K562 (cell line): ENCODE measurements around the gene JAG2. TPM values are rescaled to one million over a fixed set of nuclear protein-coding genes. Genes with fewer than 3 reads are reported as not detected.

ENCODE experiments used
- ATAC-seq: fragments of 200-7000 bp; cut with Tn5 transposase; 3 replicates; pipeline ENCODE4 v1.9.1; 2020; ENCODE audit warnings: moderate library complexity
- BruUV-seq: library from RNA; stranded (reverse); fragments of 400-500 nt; replicated peaks from 2 replicates; lab custom pipeline; 2021; lab: Mats Ljungman, UMichigan
- CTCF ChIA-PET: fragments of 300-600 bp; formaldehyde crosslinking; extraction: SDS; loops from one replicate; lab custom pipeline; 2021; ENCODE audit warnings: low intra/inter-chr PET ratio; lab: Yijun Ruan, JAX
- POLR2A ChIA-PET: fragments of 300-600, 350-650 bp; sonication (Branson Sonifier 250); formaldehyde crosslinking; extraction: SDS; loops from one replicate; lab custom pipeline; 2021; ENCODE audit warnings: antibody characterized with exemption, inconsistent platforms; lab: Yijun Ruan, JAX
- DNase-seq, 4 experiments: peaks; one replicate each; pipeline versions ENCODE4 v3.0.0 to v3.0.0-alpha.2; 2011 to 2018; ENCODE audit warnings: low spot score in 3 of 4, mixed read lengths in 3 of 4; ENCODE audit errors: extremely low read depth in 1 of 4
- FAIRE-seq: peaks from 2 replicates; lab custom pipeline; 2011; peaks lifted over from hg19 to GRCh38; lab: Jason Lieb, UNC
- H2AFZ ChIP-seq: 2 replicates; pipeline ENCODE4 v1.6.0; 2011; ENCODE audit warnings: low read depth, low read length, control low read depth, inconsistent platforms
- H3K27ac ChIP-seq: fragments of 200-600 bp; 3 replicates; pipeline ENCODE4 v1.8.0; 2011; ENCODE audit warnings: low read depth, mild to moderate bottlenecking, control low read depth, inconsistent platforms, low read length, moderate library complexity, mixed read lengths; ENCODE audit errors: extremely low read depth
- H3K27me3 ChIP-seq, 2 experiments: fragments of 300-600 bp in 1 of 2; 2 replicates in 1 of 2; 3 replicates in 1 of 2; pipeline versions ENCODE4 v1.6.0 to v1.8.0; 2011; ENCODE audit warnings: inconsistent platforms in 2 of 2, low read length in 2 of 2, mild to moderate bottlenecking in 1 of 2, mixed read lengths in 1 of 2, moderate library complexity in 1 of 2; ENCODE audit not compliant: control insufficient read depth in 2 of 2, insufficient read depth in 2 of 2
- H3K36me3 ChIP-seq: fragments of 300-600 bp; 3 replicates; pipeline ENCODE4 v1.8.0; 2011; ENCODE audit warnings: mild to moderate bottlenecking, low read length, inconsistent platforms; ENCODE audit not compliant: control insufficient read depth, insufficient read depth
- H3K4me1 ChIP-seq, 2 experiments: fragments of 200-600 bp in 1 of 2; replicated peaks in 1 of 2; 2 replicates in 1 of 2; 3 replicates in 1 of 2; pipeline versions ENCODE4 v1.5.1 to v1.8.0; 2011; ENCODE audit warnings: inconsistent platforms in 2 of 2, low read length in 2 of 2, mild to moderate bottlenecking in 1 of 2, mixed read lengths in 1 of 2, moderate library complexity in 1 of 2; ENCODE audit not compliant: control insufficient read depth in 2 of 2, insufficient read depth in 2 of 2
- H3K4me2 ChIP-seq: 2 replicates; pipeline ENCODE4 v1.6.1; 2011; ENCODE audit warnings: low read length, control low read depth, inconsistent platforms, mixed read lengths; ENCODE audit not compliant: insufficient read depth
- H3K4me3 ChIP-seq: fragments of 200-600 bp; sonication (generic), shearing (Covaris generic); 2 replicates; pipeline ENCODE4 v1.5.1; 2016; ENCODE audit warnings: control low read depth, inconsistent platforms
- H3K79me2 ChIP-seq: fragments of 200-600 bp; 3 replicates; pipeline ENCODE4 v1.8.0; 2011; ENCODE audit warnings: low read length, inconsistent platforms; ENCODE audit not compliant: control insufficient read depth, insufficient read depth
- H3K9ac ChIP-seq, 2 experiments: 2 replicates each; pipeline versions ENCODE4 v1.6.0 to v1.6.1; 2011; ENCODE audit warnings: low read depth in 2 of 2, low read length in 2 of 2, control low read depth in 1 of 2, inconsistent platforms in 1 of 2, mild to moderate bottlenecking in 1 of 2, mixed read lengths in 1 of 2; ENCODE audit not compliant: insufficient read depth in 1 of 2
- H3K9me1 ChIP-seq: one replicate; pipeline ENCODE4 v1.6.0; 2011; ENCODE audit warnings: inconsistent platforms, mild to moderate bottlenecking, low read length, moderate library complexity; ENCODE audit not compliant: control insufficient read depth, insufficient read depth
- H3K9me3 ChIP-seq: replicated peaks from 2 replicates; pipeline ENCODE4 v1.5.1; 2011; ENCODE audit warnings: low read depth, low read length, inconsistent platforms; ENCODE audit not compliant: control insufficient read depth, insufficient read depth
- H4K20me1 ChIP-seq: replicated peaks from 2 replicates; pipeline ENCODE4 v1.6.1; 2011; ENCODE audit warnings: low read length, inconsistent platforms, mixed read lengths; ENCODE audit not compliant: control insufficient read depth, insufficient read depth
- CBX2 ChIP-seq: fragments of 200-600 bp; sonication (generic); IDR thresholded peaks from one replicate; pipeline ENCODE4 v1.6.1; 2012; ENCODE audit warnings: mild to moderate bottlenecking, low read length, inconsistent platforms; ENCODE audit not compliant: insufficient read depth, poor library complexity, severe bottlenecking
- DACH1 ChIP-seq: fragments of 450-650 bp; IDR thresholded peaks from 2 replicates; pipeline ENCODE4 v1.6.1; 2018; ENCODE audit not compliant: partially characterized antibody
- DPF2 ChIP-seq: fragments of 450-650 bp; IDR thresholded peaks from 2 replicates; pipeline ENCODE4 v1.6.1; 2016
- HDAC2 ChIP-seq: fragments of 450-650 bp; IDR thresholded peaks from 2 replicates; pipeline ENCODE4 v1.6.1; 2016; ENCODE audit warnings: mild to moderate bottlenecking
- HNRNPL ChIP-seq: fragments of 200-400 bp; formaldehyde crosslinking; IDR thresholded peaks from 2 replicates; pipeline ENCODE4 v1.6.1; 2017; ENCODE audit warnings: low read depth, mild to moderate bottlenecking, low read length
- JUND ChIP-seq, 2 experiments: IDR thresholded peaks; 2 replicates in 1 of 2; 3 replicates in 1 of 2; pipeline ENCODE4 v1.6.1; 2011; ENCODE audit warnings: borderline replicate concordance in 2 of 2, low read depth in 2 of 2, low read length in 2 of 2, improper control_type of control experiment in 1 of 2, missing biosample characterization in 1 of 2, missing genetic modification characterization in 1 of 2, missing genetic modification reagents in 1 of 2
- KDM1A ChIP-seq, 2 experiments: fragments of 450-650 bp; IDR thresholded peaks; 2 replicates each; pipeline ENCODE4 v1.6.1; 2016; ENCODE audit warnings: mild to moderate bottlenecking in 2 of 2
- KLF6 ChIP-seq: fragments of 250-450 bp; sonication (Bioruptor Pico); IDR thresholded peaks from 2 replicates; pipeline ENCODE4 v1.4.0; 2020; ENCODE audit warnings: mild to moderate bottlenecking, moderate library complexity, borderline replicate concordance
- POLR2G ChIP-seq: fragments of 200-400 bp; formaldehyde crosslinking; IDR thresholded peaks from 2 replicates; pipeline ENCODE4 v1.6.1; 2017; ENCODE audit warnings: low read depth, mild to moderate bottlenecking, antibody characterized with exemption, low read length, moderate library complexity
- RBFOX2 ChIP-seq: fragments of 200-400 bp; formaldehyde crosslinking; IDR thresholded peaks from 2 replicates; pipeline ENCODE4 v1.6.1; 2017; ENCODE audit warnings: low read depth, mild to moderate bottlenecking, low read length, moderate library complexity
- TSC22D4 ChIP-seq: fragments of 450-650 bp; IDR thresholded peaks from 2 replicates; pipeline ENCODE4 v1.6.1; 2016; ENCODE audit warnings: missing genetic modification characterization, missing biosample characterization, control low read depth
- XRCC5 ChIP-seq: fragments of 200-400 bp; formaldehyde crosslinking; IDR thresholded peaks from 2 replicates; pipeline ENCODE4 v1.6.1; 2017; ENCODE audit warnings: low read depth, mild to moderate bottlenecking, low read length
- WGBS: fragments of 100-300 bp; shearing (Covaris generic); methylation state at CpG from one replicate; pipeline ENCODE4 v1.1.6; 2016; ENCODE audit warnings: low coverage, mixed read lengths; ENCODE audit not compliant: insufficient coverage; ENCODE audit errors: missing lambda C conversion rate; 5-methylcytosine and 5-hydroxymethylcytosine counted together
- in situ Hi-C: fragments of 300-500 bp; cut with MboI; formaldehyde crosslinking; loops from 4 replicates; pipeline ENCODE4 v1.15.0; 2018; ENCODE audit warnings: inconsistent platforms, mixed read lengths
- intact Hi-C: fragments of 100-400 bp; cut with micrococcal nuclease; formaldehyde crosslinking; loops from 2 replicates; pipeline ENCODE4 v1.14.2; 2022
- polyA plus RNA-seq, 8 experiments: library from polyadenylated mRNA; depleted of rRNA in 4 of 8; stranded (reverse) in 5 of 8; unstranded in 3 of 8; fragments of >200 nt; fragmentation: Nextera tagmentation in 2 of 8; fragmentation: Illumina TruSeq in 1 of 8; extraction: Ambion mirVana in 2 of 8; extraction: Trizol in 1 of 8; gene quantifications; 2 replicates each; pipeline versions ENCODE4 v1.2.1 to v1.2.3, GENCODE V29; 2011 to 2014; ENCODE audit warnings: inconsistent platforms in 1 of 8, missing spikeins in 1 of 8
- total RNA-seq, 7 experiments: library from RNA; depleted of rRNA in 6 of 7; stranded (reverse); fragments of >200 nt in 6 of 7; fragmentation: Illumina TruSeq in 2 of 7; extraction: Trizol in 2 of 7; gene quantifications; 2 replicates each; pipeline versions ENCODE4 v1.2.1 to v1.2.3, GENCODE V29; 2011 to 2021; ENCODE audit warnings: low replicate concordance in 1 of 7
- TF ChIP-seq, protein P1 (sequence below): fragments of 200-800 bp; sonication (Bioruptor generic); IDR thresholded peaks from 2 replicates; pipeline ENCODE4 v1.6.1; 2017; ENCODE audit warnings: missing genetic modification characterization, missing compliant biosample characterization
- TF ChIP-seq, protein P2 (sequence below): fragments of 250-450 bp; sonication (Bioruptor Pico); IDR thresholded peaks from 2 replicates; pipeline ENCODE4 v1.5.0; 2021

Gene JAG2
- total and polyA plus RNA-seq, 9 of the 15 experiments (the other 6 are each of a cell fraction or from before 2014, with no cell fraction given), result 0.25 to 48.4 (median 8.6) TPM

DNA sequence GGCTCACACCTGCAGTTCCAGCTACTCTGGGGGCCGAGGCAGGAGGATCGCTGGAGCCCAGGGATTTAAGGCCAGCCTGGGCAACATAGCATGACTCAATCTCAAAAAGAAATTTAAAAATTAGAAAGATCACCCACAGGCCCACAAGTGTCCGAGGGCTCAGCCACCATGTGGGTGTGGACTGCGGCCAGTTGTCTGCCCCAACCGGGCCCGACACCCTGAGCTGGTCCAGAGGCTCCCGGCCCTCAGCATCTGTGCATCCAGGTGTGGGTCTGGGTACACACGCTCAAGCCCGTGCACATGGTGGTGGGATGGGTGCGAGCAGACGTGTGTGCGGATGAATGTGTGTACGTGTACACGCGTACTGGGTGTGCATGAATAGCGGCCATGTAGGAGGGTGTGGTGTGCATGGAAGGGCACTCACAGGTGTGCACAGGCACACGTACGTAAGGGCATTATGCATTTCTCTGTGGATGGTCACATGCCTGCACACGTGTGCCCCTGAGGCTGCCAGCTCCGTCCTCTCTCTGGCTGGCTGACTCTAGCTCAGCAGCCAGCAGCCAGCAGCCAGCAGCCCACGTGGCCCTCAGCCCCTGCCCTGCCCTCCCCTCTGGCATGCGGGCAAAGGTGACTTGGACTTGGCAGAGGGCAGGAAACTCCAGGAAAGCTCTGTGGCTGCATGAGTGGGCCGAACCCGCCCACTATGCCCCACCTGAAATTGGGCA lies 35.8 kb upstream of the JAG2 start:
- no peak overlapping the region for H3K27ac ChIP-seq
- intact Hi-C loops, result loop anchor here (5.0 kb wide), 1 partner anchor 78 kb away; no protein-coding TSS in a partner anchor
- POLR2A ChIA-PET, result interaction anchor here (0.6 to 1.0 kb wide), 3 partner anchors 8 to 40 kb away, joined by 3 read pairs; no protein-coding TSS in a partner anchor

DNA sequence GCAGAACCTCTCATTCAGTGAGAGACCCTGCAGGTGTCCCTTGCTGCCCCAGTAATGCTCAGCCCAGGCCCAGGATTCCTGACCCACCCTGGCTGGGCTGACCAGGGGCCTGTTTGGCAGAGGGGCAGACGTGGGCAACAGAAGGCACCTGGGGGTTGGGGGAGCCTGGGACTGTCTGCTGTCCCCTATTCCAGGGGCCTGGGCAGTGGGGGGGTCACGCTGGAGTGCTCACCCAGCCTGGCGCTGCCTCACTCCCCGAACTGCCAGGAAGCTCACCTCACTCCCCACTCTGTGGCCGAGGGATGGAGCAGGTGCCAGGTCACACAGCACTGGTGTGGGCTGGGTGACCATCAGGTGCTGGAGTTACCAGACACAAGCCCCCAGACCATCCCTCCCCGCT lies 35.1 kb upstream of the JAG2 start:
- Histone ChIP-seq H4K20me1 (peaks cover 12% of the 10 kb centered on the region; the same call in 1 of the 2 replicates), H3K36me3 (no peaks in the 10 kb centered on the region), H3K27me3 (peaks cover 0 to 5% of the 10 kb centered on the region in 2 experiments; a peak in 1 of 5 replicates), H3K79me2 (no peaks in the 10 kb centered on the region), H3K4me1 (peaks cover 3 to 76% of the 10 kb centered on the region in 2 experiments; a peak in 3 of 5 replicates), H3K4me2 (no peak overlapping the region), H3K27ac (no peak overlapping the region), H3K9me3 (no peaks in the 10 kb centered on the region), H3K9me1 (no peaks in the 10 kb centered on the region), H3K4me3 (no peak overlapping the region), H3K9ac (no peak overlapping the region), H2AFZ (no peak overlapping the region)
- ATAC-seq (no peak), FAIRE-seq (no peak), DNase-seq (no peak)
- WGBS, result 4% methylated on average over 3 of the region's 6 CpGs
- ChIA-PET CTCF (interaction anchor here (2.0 kb wide), 1 partner anchor 149 kb away, joined by 15 read pairs; no protein-coding TSS in a partner anchor), POLR2A (interaction anchor here (1.0 kb wide), 1 partner anchor 9 kb away, joined by 3 read pairs; no protein-coding TSS in a partner anchor)
- intact Hi-C loops, result loop anchor here (5.0 kb wide), 1 partner anchor 79 kb away; no protein-coding TSS in a partner anchor
- TF ChIP-seq, protein P1, sequence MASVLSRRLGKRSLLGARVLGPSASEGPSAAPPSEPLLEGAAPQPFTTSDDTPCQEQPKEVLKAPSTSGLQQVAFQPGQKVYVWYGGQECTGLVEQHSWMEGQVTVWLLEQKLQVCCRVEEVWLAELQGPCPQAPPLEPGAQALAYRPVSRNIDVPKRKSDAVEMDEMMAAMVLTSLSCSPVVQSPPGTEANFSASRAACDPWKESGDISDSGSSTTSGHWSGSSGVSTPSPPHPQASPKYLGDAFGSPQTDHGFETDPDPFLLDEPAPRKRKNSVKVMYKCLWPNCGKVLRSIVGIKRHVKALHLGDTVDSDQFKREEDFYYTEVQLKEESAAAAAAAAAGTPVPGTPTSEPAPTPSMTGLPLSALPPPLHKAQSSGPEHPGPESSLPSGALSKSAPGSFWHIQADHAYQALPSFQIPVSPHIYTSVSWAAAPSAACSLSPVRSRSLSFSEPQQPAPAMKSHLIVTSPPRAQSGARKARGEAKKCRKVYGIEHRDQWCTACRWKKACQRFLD (CRISPR knock-in tag), result no peak
- TF ChIP-seq HDAC2 (no peak), JUND (IDR thresholded peaks at IDR 0.05; ENCODE audit: borderline replicate concordance, low read depth, low read length) (no peak), JUND (tag; IDR thresholded peaks at IDR 0.05; ENCODE audit: borderline replicate concordance, low read depth, low read length) (no peak), DPF2 (no peak), CBX2 (no peak), TSC22D4 (tag) (no peak), DACH1 (no peak), RBFOX2 (no peak), HNRNPL (no peak)
- TF ChIP-seq, protein P2, sequence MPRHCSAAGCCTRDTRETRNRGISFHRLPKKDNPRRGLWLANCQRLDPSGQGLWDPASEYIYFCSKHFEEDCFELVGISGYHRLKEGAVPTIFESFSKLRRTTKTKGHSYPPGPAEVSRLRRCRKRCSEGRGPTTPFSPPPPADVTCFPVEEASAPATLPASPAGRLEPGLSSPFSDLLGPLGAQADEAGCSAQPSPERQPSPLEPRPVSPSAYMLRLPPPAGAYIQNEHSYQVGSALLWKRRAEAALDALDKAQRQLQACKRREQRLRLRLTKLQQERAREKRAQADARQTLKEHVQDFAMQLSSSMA (CRISPR knock-in tag), result no peak
- in situ Hi-C loops, result loop anchor here (5.0 kb wide), 1 partner anchor 64 kb away; no protein-coding TSS in a partner anchor
- BruUV-seq, result no TSS peak

More for the DNA sequence above, 35.8 kb upstream of the JAG2 start:
- DNase-seq, result no peak
- Histone ChIP-seq H4K20me1 (peaks cover 12% of the 10 kb centered on the region; the same call in 1 of the 2 replicates), H3K9ac (no peak overlapping the region), H3K4me2 (no peak overlapping the region), H3K9me1 (no peaks in the 10 kb centered on the region), H3K36me3 (no peaks in the 10 kb centered on the region), H3K4me1 (peaks cover 2 to 74% of the 10 kb centered on the region in 2 experiments; a peak in 3 of 5 replicates), H2AFZ (no peak overlapping the region), H3K79me2 (no peaks in the 10 kb centered on the region), H3K4me3 (no peak overlapping the region)
- no peak for ATAC-seq
- CTCF ChIA-PET, result interaction anchor here (2.0 kb wide), 1 partner anchor 148 kb away, joined by 15 read pairs; no protein-coding TSS in a partner anchor
- no TSS peak for BruUV-seq
- 31% methylated on average over 18 of the region's 24 CpGs for WGBS
- FAIRE-seq, result no peak
- TF ChIP-seq KDM1A (IDR thresholded peaks at IDR 0.05) (0 out of 4 replicates have a peak, but pooled peaks of 1 of the 2 experiments have one; percentile 7), POLR2G (peak; percentile 11; the same call in 1 of the 2 replicates), XRCC5 (no peak), KLF6 (no peak)
- TF ChIP-seq, all 486 proteins: peak for 2
- in situ Hi-C loops, result loop anchor here (5.0 kb wide), 1 partner anchor 63 kb away; no protein-coding TSS in a partner anchor
- peaks cover 0 to 5% of the 10 kb centered on the region in 2 experiments; a peak in 1 of 5 replicates for H3K27me3 ChIP-seq
- H3K9me3 ChIP-seq, result no peaks in the 10 kb centered on the region
